GM21360 (cell line): ENCODE data around the gene TNFAIP8.

Experiments used
- ATAC-seq: cut with Tn5 transposase; IDR thresholded peaks from one replicate; pipeline ENCODE4 v1.9.1; 2021; ENCODE audit warnings: mild to moderate bottlenecking, moderate library complexity; ENCODE audit not compliant: unreplicated experiment

Gene TNFAIP8

DNA sequence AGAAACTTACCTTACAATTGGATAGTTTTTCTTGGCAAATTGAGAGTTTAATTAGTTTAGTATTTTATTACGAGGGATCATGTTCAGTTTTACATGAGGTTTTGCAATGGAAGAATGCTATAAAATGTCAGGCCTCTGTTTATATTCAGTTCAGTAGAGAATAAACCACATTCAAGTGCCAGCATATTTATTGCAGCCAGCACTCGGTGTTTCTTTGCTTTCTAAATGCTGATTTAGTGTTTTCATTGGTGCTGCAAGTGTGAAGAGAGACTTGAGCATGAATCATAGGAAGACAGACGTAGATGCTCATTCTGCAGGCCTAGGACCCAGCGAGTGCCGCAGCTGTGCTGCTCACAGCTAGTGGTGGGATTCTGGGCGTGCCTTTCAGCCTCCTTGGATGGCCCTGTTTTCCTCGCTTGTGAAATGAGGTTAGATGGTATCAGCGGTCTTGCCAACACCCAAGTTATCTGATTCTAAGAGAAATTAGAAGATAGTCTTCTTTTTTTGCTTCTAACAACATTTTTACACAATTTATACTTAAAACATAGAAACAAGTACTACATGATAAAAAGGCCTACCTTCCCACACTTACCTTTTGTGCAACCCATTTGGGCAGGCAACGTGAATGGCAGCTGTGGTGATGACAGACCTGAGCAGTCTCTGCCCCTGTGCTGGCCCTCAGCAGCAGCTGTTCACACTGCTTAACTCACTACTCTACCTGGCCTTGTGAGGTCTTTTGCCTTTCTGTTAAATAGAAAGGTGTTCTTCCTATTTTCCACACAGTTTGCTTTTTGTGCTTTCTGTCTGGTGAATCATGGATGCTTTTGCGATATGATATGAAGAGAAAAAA lies 26.8 kb upstream of the TNFAIP8 start:
- ATAC-seq = no peak

DNA sequence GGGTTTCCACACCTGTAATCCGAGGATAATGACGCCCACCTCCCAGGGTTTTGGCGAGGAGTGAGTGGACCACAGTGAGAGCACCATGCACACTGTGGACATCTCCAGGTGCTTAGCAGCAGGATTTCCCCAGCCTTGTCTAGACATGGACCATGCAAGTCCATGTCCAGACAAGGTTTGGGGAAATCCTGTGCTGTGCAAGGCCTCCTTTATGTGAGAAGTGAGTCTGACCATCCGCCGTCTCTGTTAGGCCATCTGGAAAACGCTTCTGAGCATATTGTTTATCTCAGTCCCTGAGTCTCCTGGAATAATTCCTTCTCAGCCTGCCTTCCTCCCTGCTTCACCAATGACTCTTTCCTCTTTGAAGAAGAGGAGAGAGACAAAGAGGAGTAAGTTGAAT lies 26.2 kb upstream of the TNFAIP8 start:
- no peak for ATAC-seq

DNA sequence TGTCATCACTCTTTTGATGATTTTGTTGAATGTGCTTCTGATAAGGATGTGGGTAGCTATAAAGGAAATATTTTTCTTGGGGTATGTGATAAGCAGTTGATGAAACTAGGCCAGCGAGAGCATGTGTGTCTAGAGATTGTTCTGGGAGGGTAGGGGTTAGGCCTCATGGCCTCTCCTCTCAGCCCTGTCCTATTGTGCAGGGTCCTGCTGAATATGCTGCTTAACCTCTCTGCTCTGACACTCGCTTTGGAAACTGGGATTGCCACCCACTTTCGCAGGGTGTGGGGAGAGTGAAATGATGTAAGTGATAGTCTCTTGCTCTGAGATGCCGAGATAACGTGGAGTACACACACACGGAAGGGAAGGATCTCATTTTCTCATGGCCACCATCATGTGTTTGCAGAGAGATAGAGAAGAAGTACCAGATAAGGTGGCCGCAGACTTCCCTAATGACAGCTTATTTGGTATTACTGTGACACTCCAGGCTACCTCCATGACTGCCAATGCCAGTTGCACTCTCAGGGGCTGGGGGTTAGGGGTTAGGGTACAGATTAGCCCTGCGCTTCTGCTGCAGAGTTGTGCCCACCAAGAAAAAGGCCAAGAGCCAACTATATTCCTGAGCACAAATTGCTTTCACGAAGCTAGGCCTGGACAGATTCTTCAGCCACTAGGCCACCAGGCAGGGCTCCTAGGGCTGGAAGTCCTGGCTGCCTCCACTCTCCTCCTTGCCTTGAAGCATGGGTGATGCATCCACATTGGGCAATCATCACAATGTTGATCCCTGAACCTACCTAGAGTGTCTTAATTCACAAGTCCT lies 25.2 kb upstream of the TNFAIP8 start:
- ATAC-seq = no peak

DNA sequence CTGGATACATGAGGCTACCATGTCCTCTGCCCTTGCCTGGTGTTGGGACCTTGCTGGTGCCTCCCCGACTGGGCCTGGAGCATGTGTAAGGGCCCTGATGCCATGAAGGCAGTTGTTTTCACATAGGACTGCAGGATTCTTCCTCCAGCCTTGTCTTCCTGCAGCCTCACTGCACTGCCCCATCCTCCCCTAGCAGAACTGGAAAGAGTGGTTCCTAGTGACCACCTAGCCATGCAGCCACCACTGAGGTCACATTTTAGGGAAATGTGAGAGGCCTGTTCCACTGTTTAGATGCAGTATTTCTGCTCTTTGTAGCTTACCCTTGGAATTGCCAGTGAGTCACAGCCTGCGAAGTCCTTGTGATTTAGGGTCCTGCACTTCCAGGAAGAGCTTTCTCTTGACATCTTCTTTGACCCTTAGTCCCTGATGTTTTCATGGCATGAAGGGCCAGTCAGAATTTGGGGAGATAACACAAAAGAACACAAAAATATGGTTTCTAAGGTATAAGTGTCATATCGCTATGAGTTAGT lies 24.2 kb upstream of the TNFAIP8 start:
- no peak for ATAC-seq

DNA sequence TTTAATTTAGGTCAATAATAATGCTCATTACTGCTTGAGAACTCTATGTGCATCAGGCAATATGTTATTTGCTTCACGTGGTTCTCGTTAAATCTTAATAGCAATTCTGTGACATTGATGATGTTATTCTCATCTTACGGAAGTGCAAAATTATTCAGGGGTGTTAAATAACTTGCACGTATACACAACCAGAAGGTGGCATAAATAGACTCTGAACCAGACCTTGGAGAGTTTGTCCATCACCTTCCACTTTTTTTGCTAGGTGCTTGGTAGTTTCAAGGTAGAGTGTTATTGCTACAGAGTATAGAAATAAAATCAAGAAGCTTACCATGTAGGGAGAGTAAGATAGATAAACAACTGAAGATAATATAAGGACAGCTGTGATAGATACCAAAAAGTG lies 23.6 kb upstream of the TNFAIP8 start:
- no peak for ATAC-seq

DNA sequence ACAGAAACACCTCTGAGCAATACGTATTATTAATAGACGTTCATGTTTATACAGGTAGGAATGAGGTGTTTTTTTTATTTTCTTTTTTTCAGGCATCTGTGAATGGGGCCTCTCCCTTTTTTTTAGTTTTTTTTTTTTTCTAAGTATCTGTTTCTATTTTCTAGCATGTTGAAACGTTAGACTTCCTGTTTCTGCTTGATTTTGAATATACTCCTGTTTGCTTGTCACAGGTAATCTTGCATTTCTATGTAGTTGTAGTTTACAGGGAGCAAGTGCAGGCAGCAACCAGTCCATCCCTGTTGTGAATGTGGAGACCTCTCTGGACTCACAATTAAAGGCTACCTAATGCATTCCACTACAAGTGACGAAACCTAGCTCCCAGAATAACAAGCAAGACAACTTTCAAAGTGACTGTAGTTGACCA lies 22.8 kb upstream of the TNFAIP8 start:
- peak; percentile 23 for ATAC-seq

DNA sequence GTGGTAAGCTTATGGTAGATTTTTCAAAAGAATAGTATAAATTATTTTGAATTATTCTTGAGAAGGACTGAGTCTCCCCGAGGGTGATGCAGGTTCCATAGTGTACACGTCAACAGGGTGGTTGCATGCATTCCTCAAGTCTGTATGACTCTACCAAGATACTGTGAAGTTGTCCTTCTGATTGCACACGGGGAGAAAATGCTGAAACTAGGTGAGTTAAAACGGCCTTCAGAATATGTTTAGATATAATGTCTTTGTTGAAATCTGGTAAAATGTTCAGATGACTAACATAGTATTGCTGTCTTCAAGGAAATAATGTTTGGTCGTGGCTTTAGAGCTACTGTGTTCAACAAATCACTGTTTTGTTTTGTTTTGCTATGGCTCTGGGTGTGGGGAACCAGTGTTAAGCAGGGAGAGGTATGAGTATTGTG lies 22.4 kb upstream of the TNFAIP8 start:
- peak; percentile 22 for ATAC-seq

DNA sequence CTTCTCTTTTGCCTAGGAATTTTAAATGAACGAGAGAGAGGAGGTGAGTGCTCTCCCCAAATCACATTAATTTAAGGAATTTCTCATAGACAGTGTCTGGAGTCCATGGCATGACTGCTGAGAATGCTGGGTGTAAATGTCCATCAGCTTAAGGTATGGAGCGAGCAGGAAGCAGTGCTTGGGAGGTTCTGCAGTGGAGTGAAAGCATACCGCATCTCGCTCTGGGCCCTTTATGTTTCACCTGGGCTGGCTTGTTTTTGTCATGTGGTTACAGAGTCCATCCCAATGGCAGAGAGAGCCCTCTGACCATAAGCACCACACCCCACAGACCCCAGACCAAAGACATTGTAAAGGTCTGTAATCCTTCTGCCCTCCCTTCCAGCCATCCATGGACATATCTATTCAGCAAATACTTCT lies 20.6 kb upstream of the TNFAIP8 start:
- ATAC-seq = no peak

DNA sequence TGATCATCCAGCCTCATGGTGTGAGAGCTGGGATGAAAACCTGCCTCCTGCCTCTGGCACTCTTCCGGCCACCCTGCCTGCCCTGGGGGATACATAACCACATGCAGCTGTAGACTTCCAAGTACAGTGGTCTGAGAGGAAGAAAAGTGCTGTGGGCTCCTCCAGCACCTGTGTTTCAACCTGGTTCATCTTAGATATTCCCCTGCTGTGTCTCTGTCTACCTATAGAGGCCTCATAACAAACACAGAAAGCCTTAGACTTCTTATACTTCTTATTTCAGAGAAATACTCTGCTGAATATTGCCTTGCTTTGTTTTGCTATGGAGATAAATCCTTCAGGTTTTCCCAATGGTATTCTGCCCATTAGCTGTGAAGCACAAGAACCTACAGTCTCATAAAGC lies 19.6 kb upstream of the TNFAIP8 start:
- ATAC-seq = no peak

DNA sequence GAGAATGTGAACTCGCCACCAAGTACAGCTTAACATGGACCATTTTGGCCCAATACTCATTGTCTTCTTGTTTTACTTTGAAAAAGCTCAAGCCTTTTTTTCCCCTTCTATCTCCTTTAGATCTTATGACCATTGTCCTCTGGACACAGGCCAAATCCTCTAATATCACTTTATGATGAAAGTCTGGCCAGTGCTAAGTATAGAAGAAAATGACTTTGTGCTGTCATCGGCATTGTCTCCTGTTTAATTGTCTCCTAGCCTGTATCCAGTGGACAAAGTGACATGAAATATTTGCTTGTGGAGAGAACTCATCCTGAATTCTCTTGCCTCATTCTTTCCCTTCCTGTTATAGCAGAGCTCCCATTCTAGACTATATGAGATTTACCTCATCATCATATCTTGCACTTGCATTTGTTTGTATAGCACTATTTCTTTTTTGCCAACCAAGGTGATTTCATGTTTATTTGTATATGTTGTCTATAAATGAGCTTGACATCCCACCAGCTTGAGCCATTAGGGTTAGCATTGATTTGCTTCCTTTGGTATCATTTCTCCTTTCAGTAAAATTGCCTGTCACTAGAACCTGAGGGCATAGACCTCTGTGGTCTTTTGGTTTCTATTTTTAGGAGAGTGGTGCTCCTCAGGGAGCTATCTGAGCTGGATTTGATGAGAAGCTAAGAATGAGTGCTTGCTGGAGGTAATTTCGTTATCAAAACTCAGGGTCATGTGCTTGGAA lies 18.8 kb upstream of the TNFAIP8 start:
- ATAC-seq = no peak

DNA sequence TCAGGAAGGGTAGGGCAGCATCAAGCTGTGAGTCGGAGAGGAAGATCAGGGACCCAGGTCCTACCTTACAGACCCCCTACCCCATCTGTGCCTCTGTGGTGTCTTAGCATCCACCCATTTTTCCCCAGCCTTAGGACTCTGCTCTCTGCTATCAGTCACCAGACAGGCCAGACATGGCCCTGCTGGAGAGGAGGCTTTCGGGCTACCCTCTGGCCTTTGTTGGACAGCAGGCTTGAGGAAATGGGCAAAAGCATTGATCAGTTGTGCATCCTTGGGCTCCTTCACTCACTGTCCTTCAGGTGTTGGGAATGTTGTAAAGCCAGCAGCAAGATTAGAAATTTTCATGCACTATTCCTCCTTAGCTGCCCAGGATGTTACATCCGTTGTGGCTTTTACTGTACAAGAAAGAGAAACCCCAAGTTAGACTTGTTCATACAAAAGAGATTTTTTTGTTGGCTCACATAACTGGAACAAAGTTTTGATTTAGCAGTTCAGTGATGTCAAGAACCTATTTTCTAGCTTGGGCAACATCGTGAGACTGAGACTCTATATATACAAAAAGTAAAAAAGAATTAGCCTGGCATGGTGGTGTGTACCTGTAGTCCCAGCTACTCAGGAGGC lies 17.4 kb upstream of the TNFAIP8 start:
- no peak for ATAC-seq

DNA sequence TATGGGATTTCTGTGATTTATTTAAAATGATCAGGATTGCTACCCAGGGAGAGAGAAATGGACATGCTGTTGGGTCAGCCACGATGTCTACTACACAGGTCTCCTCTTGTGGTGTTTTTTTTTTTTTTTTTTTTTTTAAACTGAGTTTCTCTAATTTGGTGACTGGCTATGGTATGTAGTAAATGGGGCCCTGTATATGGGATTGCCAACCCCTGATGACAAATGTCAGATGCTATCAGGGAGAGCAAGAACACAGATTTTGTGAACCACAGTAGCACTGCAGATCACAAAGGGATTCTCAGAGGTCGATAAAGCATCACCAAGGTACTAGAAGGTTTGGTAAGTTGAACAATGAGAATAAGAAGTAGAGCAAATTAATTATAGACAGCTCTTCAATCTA lies 16.5 kb upstream of the TNFAIP8 start:
- ATAC-seq = no peak

DNA sequence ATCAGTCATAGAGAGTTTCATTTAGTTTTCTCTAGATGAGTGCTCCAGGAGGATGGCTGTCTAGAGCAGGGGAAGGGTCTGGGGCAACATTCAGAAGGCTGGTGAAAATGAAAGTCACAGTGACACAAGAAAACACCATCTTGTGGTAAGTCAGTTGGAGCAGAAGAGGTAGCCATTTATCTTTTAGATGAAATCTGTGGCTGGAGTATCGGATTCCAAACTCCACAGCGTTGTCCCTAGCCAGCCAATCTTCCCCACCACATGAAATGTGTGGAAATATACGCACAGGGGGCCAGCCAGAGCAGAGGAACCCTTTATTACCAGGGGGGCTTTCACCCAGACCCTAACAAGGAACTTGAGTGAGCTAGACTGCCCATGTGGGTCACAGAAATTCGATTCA lies 15.9 kb upstream of the TNFAIP8 start:
- ATAC-seq = no peak

DNA sequence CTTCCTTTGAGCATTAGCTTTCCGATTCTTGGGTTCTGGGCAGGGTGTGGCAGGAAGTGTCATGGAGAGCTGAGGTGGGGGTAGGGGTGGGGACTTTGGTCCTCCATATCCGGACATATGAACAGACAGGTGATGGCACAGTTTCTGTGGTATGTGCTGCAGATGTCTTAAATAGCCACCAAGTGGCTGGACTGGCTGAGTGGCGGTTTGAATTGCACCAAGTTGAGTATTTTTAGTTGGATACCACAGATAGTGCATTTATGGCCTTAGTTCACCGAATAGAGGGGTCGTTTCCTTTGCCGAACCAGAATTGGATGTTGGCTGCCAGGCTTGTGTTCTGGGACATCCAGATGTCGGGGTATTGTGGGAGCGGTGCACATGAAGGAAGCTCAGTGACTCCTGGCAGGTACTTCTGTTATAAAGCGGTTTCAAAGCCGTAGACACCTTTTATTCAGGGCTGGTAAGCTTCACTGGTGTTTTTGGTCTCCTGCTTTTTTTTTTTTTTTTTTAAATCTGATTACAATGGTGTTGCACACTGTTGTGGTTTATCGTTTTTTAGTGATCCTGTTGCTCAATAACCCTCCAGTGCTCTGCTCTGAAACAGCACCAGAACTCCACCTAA lies 15.1 kb upstream of the TNFAIP8 start:
- peak; percentile 53 for ATAC-seq

DNA sequence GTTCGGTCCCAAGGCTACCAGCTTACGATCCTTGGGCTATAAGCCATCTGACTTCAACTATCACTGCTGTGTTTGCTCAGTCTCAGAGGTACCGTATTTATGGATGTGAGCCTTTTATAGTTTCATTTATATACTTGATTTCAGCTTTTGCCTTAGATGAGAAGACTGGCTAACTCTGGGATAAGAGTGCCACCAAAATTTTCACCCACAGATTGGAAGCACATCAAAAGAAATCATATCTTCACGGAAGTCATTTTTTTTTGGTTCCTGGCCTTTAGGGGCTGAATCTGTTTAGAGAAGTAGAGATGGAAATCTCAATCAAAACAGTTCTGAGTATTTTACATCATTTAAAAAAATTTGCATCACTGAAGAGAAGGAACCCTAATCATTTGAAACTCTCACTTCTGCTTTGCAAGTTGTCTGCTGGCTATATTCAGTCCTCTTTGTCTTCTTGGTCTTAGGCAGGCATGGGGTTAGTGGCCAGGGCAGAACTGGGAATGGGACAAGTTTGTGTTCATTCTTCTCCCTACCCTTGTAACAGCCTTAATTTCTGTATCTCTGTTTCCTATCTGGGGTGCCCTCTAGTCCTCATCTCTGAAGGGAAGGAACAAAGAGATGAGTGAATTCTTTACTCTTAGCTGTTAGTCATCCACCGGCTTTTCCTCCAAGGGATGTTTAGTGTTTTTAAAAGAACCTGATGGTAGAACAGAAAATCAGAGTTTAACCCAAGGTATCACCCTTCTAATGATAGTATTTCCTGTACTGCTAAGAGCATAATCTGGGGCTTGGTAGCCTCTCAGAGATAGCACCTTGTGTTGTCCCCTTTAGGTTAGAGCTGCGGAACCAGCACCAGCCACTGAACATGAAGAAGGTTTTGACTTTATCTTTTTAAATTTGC lies 14.1 kb upstream of the TNFAIP8 start:
- ATAC-seq = peak; percentile 50

DNA sequence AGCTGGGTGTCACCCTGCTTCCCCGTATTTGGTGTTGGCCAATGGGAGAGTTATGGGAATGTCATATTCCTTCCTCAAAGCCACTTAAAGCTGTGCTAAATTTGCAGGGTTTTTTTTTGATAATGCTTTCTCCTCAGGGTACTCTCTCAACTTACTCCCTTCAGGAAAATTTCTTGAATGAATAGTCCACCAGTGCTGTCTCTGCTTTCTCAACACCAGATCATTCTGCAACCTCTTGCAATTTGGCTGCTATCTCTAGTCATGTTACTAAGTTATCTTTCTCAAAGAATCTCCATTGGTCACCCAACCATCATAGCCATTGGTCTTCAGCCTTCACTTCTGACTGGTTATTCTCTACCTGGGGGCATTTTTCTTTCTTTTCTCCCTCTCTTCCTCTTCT lies 13.4 kb upstream of the TNFAIP8 start:
- ATAC-seq = no peak

DNA sequence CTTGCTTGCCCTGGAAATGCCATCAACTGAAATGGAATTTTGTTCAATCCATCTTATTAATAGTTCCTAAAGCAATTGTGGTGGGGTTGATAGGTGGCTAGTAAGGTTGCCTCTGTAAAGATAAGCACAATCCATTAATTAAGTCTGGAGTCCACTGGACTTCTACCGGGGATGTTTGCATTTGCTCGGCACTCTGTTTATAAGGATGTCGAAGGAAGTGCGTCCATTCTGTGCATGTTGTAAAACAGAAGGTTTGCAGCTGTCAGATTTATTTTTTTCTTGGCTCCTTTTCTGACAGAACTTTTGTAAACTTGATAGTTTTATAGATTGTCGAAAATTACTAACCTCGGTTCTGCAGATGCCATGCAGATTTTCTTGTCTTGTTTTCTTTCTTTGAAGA lies 12.8 kb upstream of the TNFAIP8 start:
- no peak for ATAC-seq

DNA sequence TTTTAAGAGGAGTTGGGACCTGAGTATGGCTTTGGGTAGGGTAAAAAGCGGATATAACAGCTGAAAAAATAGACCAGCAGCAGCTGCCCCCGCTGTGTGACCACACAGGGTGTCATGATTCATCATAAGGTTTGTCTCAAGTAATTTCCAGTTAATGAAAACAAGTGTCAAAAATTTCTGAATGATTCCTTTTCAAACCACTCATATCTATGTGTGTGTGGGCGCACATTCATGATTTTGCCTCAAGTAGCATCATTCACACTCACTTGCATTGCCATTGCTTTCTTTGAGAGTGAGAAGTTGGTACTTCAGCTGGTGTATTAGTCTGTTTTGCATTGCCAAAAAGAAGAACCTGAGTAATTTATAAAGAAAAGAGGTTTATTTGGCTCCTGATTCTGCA lies 12.1 kb upstream of the TNFAIP8 start:
- no peak for ATAC-seq

DNA sequence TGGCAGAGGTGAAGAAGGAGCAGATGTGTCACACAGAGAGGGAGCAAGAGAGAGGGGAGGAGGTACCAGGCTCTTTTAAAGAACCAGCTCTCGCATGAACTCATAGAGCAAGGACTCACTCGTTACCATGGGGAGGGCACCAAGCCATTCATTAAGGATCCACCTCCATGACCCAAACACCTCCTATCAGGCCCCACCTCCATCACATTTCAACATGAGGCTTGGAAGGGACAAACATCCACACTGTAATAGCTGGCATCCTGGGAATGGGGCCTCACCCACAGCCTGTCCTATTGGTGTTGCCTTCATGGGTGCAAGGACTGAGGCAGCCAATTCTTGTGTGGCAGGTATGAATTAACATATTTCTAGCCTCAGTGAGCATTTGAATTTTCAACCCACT lies 11.6 kb upstream of the TNFAIP8 start:
- ATAC-seq = no peak
